GM18951 (cell line): ENCODE measurements around the gene PTTG2.

Experiments used
- POLR2A ChIP-seq: IDR thresholded peaks from 4 replicates; pipeline ENCODE4 v1.6.1; 2011; ENCODE audit warnings: mild to moderate bottlenecking; ENCODE audit not compliant: insufficient read length, insufficient read depth; ENCODE audit errors: extremely low read depth
- in situ Hi-C: fragments of 300-500 bp; cut with MboI; formaldehyde crosslinking; loops from one replicate; pipeline ENCODE4 v1.12.0; 2022; ENCODE audit warnings: low sequenced_read_pairs, mixed read lengths, inconsistent platforms; ENCODE audit not compliant: unreplicated experiment

The PTTG2 gene

GRCh38 chr4:37999965-38000364 is 39.8 kb downstream of the PTTG2 start:
- in situ Hi-C loops: no loop called here

GRCh38 chr4:38001927-38002326 is 41.7 kb downstream of the PTTG2 start:
- TF ChIP-seq POLR2A: no peak
- in situ Hi-C loops: no loop called here

More at GRCh38 chr4:37999965-38000364, 39.8 kb downstream of the PTTG2 start:
- no peak for TF ChIP-seq POLR2A

GRCh38 chr4:38002451-38003071 is 42.4 kb downstream of the PTTG2 start:
- TF ChIP-seq POLR2A: no peak

GRCh38 chr4:38003102-38003501 is 42.9 kb downstream of the PTTG2 start:
- in situ Hi-C loops: no loop called here
- TF ChIP-seq POLR2A: no peak

More at GRCh38 chr4:38002451-38003071, 42.4 kb downstream of the PTTG2 start:
- in situ Hi-C loops: no loop called here

- in situ Hi-C loops: no loop called here
- TF ChIP-seq POLR2A: no peak
These were observed 43.4 kb downstream of the PTTG2 start for GRCh38 chr4:38003628-38004027.

GRCh38 chr4:38004062-38004461 is 43.9 kb downstream of the PTTG2 start:
- in situ Hi-C loops: no loop called here
- no peak for TF ChIP-seq POLR2A

GRCh38 chr4:38004887-38005286 is 44.7 kb downstream of the PTTG2 start:
- in situ Hi-C loops: no loop called here
- no peak for TF ChIP-seq POLR2A

- TF ChIP-seq POLR2A: no peak
- in situ Hi-C loops: no loop called here
These were observed 45.4 kb downstream of the PTTG2 start for GRCh38 chr4:38005637-38006036.

GRCh38 chr4:38007645-38008044 is 47.4 kb downstream of the PTTG2 start:
- TF ChIP-seq POLR2A: no peak
- in situ Hi-C loops: no loop called here

GRCh38 chr4:38008571-38009021 is 48.4 kb downstream of the PTTG2 start:
- TF ChIP-seq POLR2A: no peak

GRCh38 chr4:38009421-38009820 is 49.2 kb downstream of the PTTG2 start:
- no peak for TF ChIP-seq POLR2A
- in situ Hi-C loops: no loop called here

More at GRCh38 chr4:38008571-38009021, 48.4 kb downstream of the PTTG2 start:
- in situ Hi-C loops: no loop called here

- TF ChIP-seq POLR2A: no peak
- in situ Hi-C loops: no loop called here
These were observed 49.8 kb downstream of the PTTG2 start for GRCh38 chr4:38009949-38010348.
